ENCODE results near the gene PAQR6.

GRCh38 chr1:156244712-156245111 is 3.1 kb downstream of the PAQR6 start:
- TF ChIP-seq CTCF (IDR thresholded peaks at IDR 0.05; ENCODE audit: control extremely low read depth in 1 of 3, insufficient read depth in 1 of 3, low read depth in 1 of 3, low read length in 3 of 3) = no peak
- no peak for TF ChIP-seq MAFK (IDR thresholded peaks at IDR 0.05; ENCODE audit: low read depth, low read length)
- no peak for TF ChIP-seq ATF3 (IDR thresholded peaks at IDR 0.05; ENCODE audit: insufficient read depth, low read depth, low read length)
- no peak for TF ChIP-seq POLR2A (IDR thresholded peaks at IDR 0.05; ENCODE audit: control extremely low read depth in 1 of 2, low read depth in 2 of 2, low read length in 2 of 2)
- no peak for TF ChIP-seq POLR2AphosphoS5 (IDR thresholded peaks at IDR 0.05; ENCODE audit: low read depth, low read length)
- no peak for TF ChIP-seq TAF1 (IDR thresholded peaks at IDR 0.05; ENCODE audit: low read depth, low read length)
- TF ChIP-seq GTF2F1 (IDR thresholded peaks at IDR 0.05; ENCODE audit: borderline replicate concordance, low read depth, low read length) = no peak
- TF ChIP-seq NRF1 (IDR thresholded peaks at IDR 0.05; ENCODE audit: low read depth, low read length) = no peak
- no peak for TF ChIP-seq EP300 (IDR thresholded peaks at IDR 0.05; ENCODE audit: borderline replicate concordance in 1 of 2, low read depth in 2 of 2, low read length in 2 of 2)
- no peak for TF ChIP-seq CREB1 (IDR thresholded peaks at IDR 0.05)
- no peak for TF ChIP-seq ZNF274 (IDR thresholded peaks at IDR 0.05; ENCODE audit: borderline replicate concordance, extremely low read depth, low read length)
